Measurements from ENCODE around the gene CELA3B.
"Not testable (repeated sequence)": the region's sequence is repeated elsewhere in the genome, so short reads cannot be mapped to it uniquely, and the experiment has no call there.

GRCh38 chr1:22002461-22002860 lies 25.6 kb downstream of the CELA3B start:
- TF ChIP-seq CTCF (IDR thresholded peaks at IDR 0.05; ENCODE audit: low read depth, low read length, poor library complexity, severe bottlenecking); EZH2phosphoT487 (IDR thresholded peaks at IDR 0.05; ENCODE audit: borderline replicate concordance, low read length): not testable (repeated sequence)
